ENCODE results near the gene WSB1.
A peak's percentile ranks its signal among the peaks of the same experiment; 100 is the strongest.
"Not testable (repeated sequence)": the region's sequence is repeated elsewhere in the genome, so short reads cannot be mapped to it uniquely, and the experiment has no call there.

WSB1 gene

GRCh38 chr17:27318228-27318627 is 24.3 kb downstream of the WSB1 start:
- no peak for DNase-seq

- no peak for DNase-seq
These were observed 24.7 kb downstream of the WSB1 start for GRCh38 chr17:27318633-27319032.

- DNase-seq = no peak
These were observed 25.8 kb downstream of the WSB1 start for GRCh38 chr17:27319541-27320221.

- no peak for DNase-seq
These were observed 26.3 kb downstream of the WSB1 start for GRCh38 chr17:27320222-27320560.

GRCh38 chr17:27321372-27321771 is 27.5 kb downstream of the WSB1 start:
- no peak for DNase-seq

GRCh38 chr17:27322026-27322425 is 28.1 kb downstream of the WSB1 start:
- DNase-seq = no peak

- no peak for DNase-seq
These were observed 29.0 kb downstream of the WSB1 start for GRCh38 chr17:27322690-27323508.

- no peak for DNase-seq
These were observed 29.8 kb downstream of the WSB1 start for GRCh38 chr17:27323538-27324215.

- no peak for DNase-seq
These were observed 30.9 kb downstream of the WSB1 start for GRCh38 chr17:27324771-27325339.

GRCh38 chr17:27326051-27326450 is 32.1 kb downstream of the WSB1 start:
- no peak for DNase-seq

- DNase-seq = no peak
These were observed 32.7 kb downstream of the WSB1 start for GRCh38 chr17:27326585-27326984.

GRCh38 chr17:27327397-27327796 is 33.5 kb downstream of the WSB1 start:
- no peak for DNase-seq

GRCh38 chr17:27327871-27328270 is 34.0 kb downstream of the WSB1 start:
- no peak for DNase-seq

- not testable (repeated sequence) for DNase-seq
These were observed 34.8 kb downstream of the WSB1 start for GRCh38 chr17:27328686-27329085.

GRCh38 chr17:27329146-27329805 is 35.4 kb downstream of the WSB1 start:
- DNase-seq = no peak

GRCh38 chr17:27332047-27332393 is 38.1 kb downstream of the WSB1 start:
- no peak for DNase-seq

- DNase-seq = peak; percentile 94
These were observed 38.8 kb downstream of the WSB1 start for GRCh38 chr17:27332485-27333409.

GRCh38 chr17:27333410-27333980 is 39.6 kb downstream of the WSB1 start:
- DNase-seq = no peak

GRCh38 chr17:27336184-27336583 is 42.3 kb downstream of the WSB1 start:
- DNase-seq = no peak

- DNase-seq = no peak
These were observed 44.6 kb downstream of the WSB1 start for GRCh38 chr17:27338536-27338985.

- no peak for DNase-seq
These were observed 45.4 kb downstream of the WSB1 start for GRCh38 chr17:27339198-27339835.

Measured in COR-L47 (cell line).